ENCODE data around the gene KCNQ5.

The KCNQ5 gene

GRCh38 chr6:72984981-72985665 is 363.3 kb downstream of the KCNQ5 start:
- DNase-seq (ENCODE audit: low read depth in 1 of 2, low spot score in 1 of 2) = no peak

GRCh38 chr6:72987301-72987700 is 365.4 kb downstream of the KCNQ5 start:
- DNase-seq (ENCODE audit: low read depth in 1 of 2, low spot score in 1 of 2) = no peak

- no peak for DNase-seq (ENCODE audit: low read depth in 1 of 2, low spot score in 1 of 2)
These were observed 378.1 kb downstream of the KCNQ5 start for GRCh38 chr6:72999995-73000394.

GRCh38 chr6:73000460-73000859 is 378.6 kb downstream of the KCNQ5 start:
- no peak for DNase-seq (ENCODE audit: low read depth in 1 of 2, low spot score in 1 of 2)

- DNase-seq (ENCODE audit: low read depth in 1 of 2, low spot score in 1 of 2) = no peak
These were observed 380.7 kb downstream of the KCNQ5 start for GRCh38 chr6:73002588-73002987.

GRCh38 chr6:73003302-73003701 is 381.4 kb downstream of the KCNQ5 start:
- no peak for DNase-seq (ENCODE audit: low read depth in 1 of 2, low spot score in 1 of 2)

GRCh38 chr6:73004231-73004630 is 382.4 kb downstream of the KCNQ5 start:
- no peak for DNase-seq (ENCODE audit: low read depth in 1 of 2, low spot score in 1 of 2)

GRCh38 chr6:73004861-73005260 is 383.0 kb downstream of the KCNQ5 start:
- no peak for DNase-seq (ENCODE audit: low read depth in 1 of 2, low spot score in 1 of 2)

- DNase-seq (ENCODE audit: low read depth in 1 of 2, low spot score in 1 of 2) = no peak
These were observed 384.3 kb downstream of the KCNQ5 start for GRCh38 chr6:73006146-73006545.

GRCh38 chr6:73011945-73012344 is 390.1 kb downstream of the KCNQ5 start:
- DNase-seq (ENCODE audit: low read depth in 1 of 2, low spot score in 1 of 2) = no peak

GRCh38 chr6:73017476-73017875 is 395.6 kb downstream of the KCNQ5 start:
- no peak for DNase-seq (ENCODE audit: low read depth in 1 of 2, low spot score in 1 of 2)

- DNase-seq (ENCODE audit: low read depth in 1 of 2, low spot score in 1 of 2) = no peak
These were observed 402.7 kb downstream of the KCNQ5 start for GRCh38 chr6:73024598-73024997.

- no peak for DNase-seq (ENCODE audit: low read depth in 1 of 2, low spot score in 1 of 2)
These were observed 405.8 kb downstream of the KCNQ5 start for GRCh38 chr6:73027691-73028090.

- DNase-seq (ENCODE audit: low read depth in 1 of 2, low spot score in 1 of 2) = no peak
These were observed 406.4 kb downstream of the KCNQ5 start for GRCh38 chr6:73028124-73028766.

GRCh38 chr6:73028893-73029450 is 407.1 kb downstream of the KCNQ5 start:
- DNase-seq (ENCODE audit: low read depth in 1 of 2, low spot score in 1 of 2) = no peak

- DNase-seq (ENCODE audit: low read depth in 1 of 2, low spot score in 1 of 2) = no peak
These were observed 408.4 kb downstream of the KCNQ5 start for GRCh38 chr6:73030257-73030656.

- DNase-seq (ENCODE audit: low read depth in 1 of 2, low spot score in 1 of 2) = no peak
These were observed 409.2 kb downstream of the KCNQ5 start for GRCh38 chr6:73030791-73031782.

- DNase-seq (ENCODE audit: low read depth in 1 of 2, low spot score in 1 of 2) = no peak
These were observed 410.7 kb downstream of the KCNQ5 start for GRCh38 chr6:73032586-73032985.

GRCh38 chr6:73036689-73037088 is 414.8 kb downstream of the KCNQ5 start:
- DNase-seq (ENCODE audit: low read depth in 1 of 2, low spot score in 1 of 2) = no peak

- DNase-seq (ENCODE audit: low read depth in 1 of 2, low spot score in 1 of 2) = no peak
These were observed 419.2 kb downstream of the KCNQ5 start for GRCh38 chr6:73041051-73041450.

- DNase-seq (ENCODE audit: low read depth in 1 of 2, low spot score in 1 of 2) = no peak
These were observed 421.0 kb downstream of the KCNQ5 start for GRCh38 chr6:73042892-73043291.
